Measurements from ENCODE around the gene ADGRA1.
"Not testable (repeated sequence)": the region's sequence is repeated elsewhere in the genome, so short reads cannot be mapped to it uniquely, and the experiment has no call there.

Gene ADGRA1

GRCh38 chr10:133129071-133129858 is 41.5 kb downstream of the ADGRA1 start:
- peak in 1 of 2 donors; percentile 9 for DNase-seq

GRCh38 chr10:133129859-133130495 is 42.3 kb downstream of the ADGRA1 start:
- peak in 1 of 2 donors; percentile 4 for DNase-seq

- no peak for DNase-seq
Measured at GRCh38 chr10:133130602-133131001, 42.9 kb downstream of the ADGRA1 start.

GRCh38 chr10:133131053-133131452 is 43.3 kb downstream of the ADGRA1 start:
- DNase-seq = no peak

- no peak for DNase-seq
Measured at GRCh38 chr10:133131734-133132472, 44.2 kb downstream of the ADGRA1 start.

- DNase-seq = no peak
Measured at GRCh38 chr10:133132473-133133291, 45.0 kb downstream of the ADGRA1 start.

GRCh38 chr10:133133471-133134231 is 45.9 kb downstream of the ADGRA1 start:
- DNase-seq = no peak

GRCh38 chr10:133134411-133135115 is 46.8 kb downstream of the ADGRA1 start:
- no peak for DNase-seq

- no peak for DNase-seq
Measured at GRCh38 chr10:133135116-133135465, 47.4 kb downstream of the ADGRA1 start.

GRCh38 chr10:133137486-133138145 is 49.9 kb downstream of the ADGRA1 start:
- DNase-seq = not testable (repeated sequence)

GRCh38 chr10:133139551-133140065 is 51.9 kb downstream of the ADGRA1 start:
- no peak for DNase-seq

GRCh38 chr10:133140417-133141143 is 52.9 kb downstream of the ADGRA1 start:
- peak in 1 of 2 donors; percentile 6 for DNase-seq

- peak in 1 of 2 donors; percentile 10 for DNase-seq
Measured at GRCh38 chr10:133141144-133141957, 53.6 kb downstream of the ADGRA1 start.

- no peak for DNase-seq
Measured at GRCh38 chr10:133141958-133142340, 54.2 kb downstream of the ADGRA1 start.

GRCh38 chr10:133142523-133143199 is 54.9 kb downstream of the ADGRA1 start:
- DNase-seq = peak in 1 of 2 donors; percentile 5

GRCh38 chr10:133143200-133143533 is 55.4 kb downstream of the ADGRA1 start:
- peak in 1 of 2 donors; percentile 5 for DNase-seq

- no peak for DNase-seq
Measured at GRCh38 chr10:133143546-133143945, 55.8 kb downstream of the ADGRA1 start.

GRCh38 chr10:133144771-133145170 is 57.0 kb downstream of the ADGRA1 start:
- DNase-seq = peak in 1 of 2 donors; percentile 8
